CD4-positive, alpha-beta T cell treated with Interleukin-12 subunit alpha and Interleukin-12 subunit beta, for 1 hour (primary cell): ENCODE data around the gene MIS18A.

ENCODE experiments used
- DNase-seq: peaks from one replicate; pipeline ENCODE4 v3.0.0-alpha.2; 2020

Gene MIS18A

DNA sequence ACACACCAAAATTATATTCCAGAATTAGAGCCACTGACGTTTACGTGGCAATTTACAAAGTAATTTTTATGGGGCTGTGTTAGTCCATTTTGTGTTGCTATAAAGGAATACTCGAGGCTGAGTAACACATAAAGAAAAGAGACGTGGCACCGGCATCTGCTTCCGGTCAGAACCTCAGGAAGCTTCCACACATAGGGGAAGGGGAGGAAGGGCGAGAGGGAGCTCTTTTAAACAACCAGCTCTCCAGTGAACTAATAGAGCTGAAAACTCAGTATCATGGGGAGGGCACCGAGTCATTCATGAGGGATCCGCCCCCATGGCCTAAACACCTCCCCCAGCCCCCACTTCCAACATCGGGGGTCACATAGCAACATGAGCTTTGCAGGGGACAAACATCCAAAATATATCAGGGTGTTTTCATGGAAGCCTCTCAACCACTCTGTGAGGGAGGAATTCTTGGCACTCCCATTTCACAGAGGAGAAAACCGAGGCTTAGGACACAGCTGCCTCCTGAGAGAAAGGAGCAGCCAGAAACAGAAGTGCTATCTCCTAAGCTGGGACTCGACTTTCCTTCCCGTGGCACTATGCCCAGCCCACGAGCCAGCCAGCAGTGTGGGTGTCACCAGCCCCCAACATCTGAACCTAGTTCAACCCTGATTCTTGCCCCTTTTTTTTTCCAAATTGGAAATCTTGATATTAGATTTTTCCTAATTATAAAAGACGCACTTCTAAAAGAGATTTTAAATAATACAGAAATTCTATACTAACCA, 29.2 kb downstream of the MIS18A start:
- DNase-seq: no peak

DNA sequence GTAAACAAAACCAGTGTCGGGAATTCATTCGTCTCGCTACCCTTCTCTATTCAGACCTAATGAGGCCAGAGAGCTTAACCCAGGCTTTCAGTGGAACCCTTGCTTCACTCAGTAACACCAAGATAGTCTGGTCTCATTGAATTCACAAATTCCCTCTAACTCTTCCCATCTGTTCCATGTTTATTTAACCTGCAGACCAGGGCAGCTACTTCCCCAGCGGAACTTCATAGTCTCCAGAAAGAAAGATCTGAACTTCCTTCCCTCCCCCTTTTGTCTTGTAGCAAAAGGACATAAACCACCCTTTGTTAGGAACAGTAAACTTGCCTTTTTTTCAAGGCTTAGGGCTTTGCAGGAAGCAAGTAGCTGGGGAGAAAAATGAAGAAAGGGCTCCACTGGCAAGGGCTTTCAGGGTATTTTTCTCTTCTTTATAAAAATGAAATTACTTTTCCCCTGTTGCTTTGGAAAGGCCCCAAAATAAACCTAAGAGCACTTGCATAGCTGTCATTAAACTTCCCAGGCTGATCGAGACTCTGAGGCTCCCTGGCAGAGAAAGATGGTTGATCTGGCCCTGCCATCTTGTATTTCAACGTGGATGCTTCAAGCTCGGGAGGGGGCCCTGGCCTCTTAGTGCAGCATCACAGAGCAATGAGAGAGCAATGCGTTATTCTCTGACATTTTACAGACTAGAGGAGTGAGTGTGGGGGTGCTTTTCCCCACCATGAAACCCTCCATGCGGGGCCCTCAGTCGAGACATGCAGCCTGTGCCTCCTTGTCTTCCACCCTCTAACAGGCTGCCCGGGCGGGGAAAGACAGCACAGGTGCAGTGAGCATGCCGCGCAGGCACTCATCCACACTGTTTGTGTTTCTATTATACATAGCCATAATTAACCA, 30.0 kb downstream of the MIS18A start:
- DNase-seq: no peak

DNA sequence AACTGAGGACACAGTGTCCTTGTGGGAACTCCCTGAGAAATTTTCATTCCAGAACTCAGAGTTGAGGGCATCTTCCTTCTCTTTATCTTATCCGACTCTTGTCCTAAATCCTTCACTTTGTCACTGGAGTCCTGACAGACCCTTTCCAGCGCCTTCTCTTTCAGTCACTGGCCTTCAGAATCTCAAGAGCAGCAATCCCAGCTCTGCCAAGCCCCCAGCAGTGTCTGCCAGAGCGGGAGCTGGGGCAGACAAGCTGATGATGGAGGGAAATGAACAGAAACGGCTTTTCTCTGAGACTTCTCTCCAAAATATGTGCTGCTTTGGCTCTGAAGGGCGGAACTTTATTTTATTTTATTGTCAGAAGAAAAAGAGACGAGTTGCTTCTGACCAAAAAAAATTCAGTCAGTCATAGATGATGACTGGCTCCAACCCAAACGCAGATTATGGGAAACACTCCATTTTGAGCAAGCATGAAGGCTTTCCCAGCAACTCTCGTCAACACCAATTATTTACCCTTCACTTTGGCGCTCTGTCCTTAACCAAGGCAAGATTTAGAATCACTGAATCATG, 32.2 kb downstream of the MIS18A start:
- no peak for DNase-seq

DNA sequence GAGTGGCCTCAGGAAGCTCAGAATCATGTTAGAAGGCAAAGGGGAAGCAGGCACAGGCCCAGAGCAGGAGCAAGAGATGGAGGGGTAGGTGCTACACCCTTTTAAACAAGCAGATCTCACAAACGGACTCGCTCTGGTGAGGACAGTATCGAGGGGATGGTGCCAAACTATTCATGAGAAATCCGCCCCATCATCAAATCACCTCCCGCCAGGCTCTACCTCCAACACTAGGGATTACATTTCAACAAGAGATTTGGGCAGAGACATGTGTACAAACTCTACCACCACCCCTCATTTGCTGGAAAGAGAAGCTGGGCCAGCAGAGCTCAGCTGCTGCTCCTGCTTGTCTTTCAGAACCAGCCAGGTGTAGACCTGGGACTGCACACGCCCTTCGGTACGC, 32.9 kb downstream of the MIS18A start:
- no peak for DNase-seq

DNA sequence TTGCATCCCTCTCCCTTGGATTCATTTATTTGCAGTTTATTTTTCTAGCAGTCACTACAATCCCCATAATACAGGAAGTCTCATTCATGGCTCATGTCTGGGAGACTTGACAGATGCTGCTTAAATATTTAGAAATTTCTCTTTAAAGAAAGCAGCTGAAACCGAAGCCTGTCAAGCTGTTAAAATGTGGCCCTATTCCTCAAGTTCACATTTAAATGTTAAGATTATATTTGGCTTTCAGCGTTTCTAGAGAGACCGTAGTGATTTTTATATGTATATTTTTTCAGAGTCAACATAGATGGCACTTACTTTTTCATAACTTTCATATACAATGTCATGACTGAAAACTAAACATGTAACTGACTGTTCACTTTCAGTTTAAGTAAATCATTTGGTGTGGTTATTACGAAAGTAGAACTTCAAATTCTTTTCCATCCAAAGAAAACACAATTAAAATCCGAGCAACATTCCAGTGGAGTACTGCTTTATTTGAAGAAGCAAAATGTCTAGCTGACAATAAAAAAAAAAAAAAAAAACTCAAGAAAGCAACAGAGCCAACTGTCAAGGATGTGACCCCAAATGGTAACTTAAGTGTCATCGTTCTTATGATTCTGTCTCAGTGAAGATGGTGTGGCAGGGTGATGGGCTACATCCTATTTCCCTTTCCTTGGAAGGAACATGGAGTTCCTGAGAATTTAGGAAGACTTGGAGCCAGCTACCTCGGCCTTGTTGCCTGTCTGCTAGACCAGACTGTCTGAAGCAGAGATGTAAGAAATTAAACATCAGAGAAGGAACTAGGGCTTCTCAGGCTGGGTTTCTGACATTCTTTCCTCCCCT, 37.8 kb downstream of the MIS18A start:
- no peak for DNase-seq

DNA sequence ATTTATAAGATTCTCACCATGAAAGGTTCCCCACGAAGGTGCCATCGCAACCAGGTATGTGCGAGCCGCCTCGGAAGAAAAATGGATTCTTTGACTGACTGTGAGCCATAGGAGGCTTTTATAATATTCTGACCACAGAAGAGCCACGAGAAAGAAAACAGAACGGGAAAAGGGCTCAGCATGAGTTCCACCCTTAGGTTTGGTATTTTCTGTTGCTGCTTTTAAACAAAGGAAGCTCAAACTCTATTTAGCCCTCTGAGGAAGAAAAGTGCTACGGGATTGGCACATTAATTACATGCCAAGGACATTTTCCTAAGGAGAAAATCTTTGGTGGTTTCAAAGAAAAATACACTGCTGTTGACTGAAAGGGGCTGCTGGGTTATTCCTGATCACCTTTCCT, 39.3 kb downstream of the MIS18A start:
- DNase-seq: no peak

DNA sequence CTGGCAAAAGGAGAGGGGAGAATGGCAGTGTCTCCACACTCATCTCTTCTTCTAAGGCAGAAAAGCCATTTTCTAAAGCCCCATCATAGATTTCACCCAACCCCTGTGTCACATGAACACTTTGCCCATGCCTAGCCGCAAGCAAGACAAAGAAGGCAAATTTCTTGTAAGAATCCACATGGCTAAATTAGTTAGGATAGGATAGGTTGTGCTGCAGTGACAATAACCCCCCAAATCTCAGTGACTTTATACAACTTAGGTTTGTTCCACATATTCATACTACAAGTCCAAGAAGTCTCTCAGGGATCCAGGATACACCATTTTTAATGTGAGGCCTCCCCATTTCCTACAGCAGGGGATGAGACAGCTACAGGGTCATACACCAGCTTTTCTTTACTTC, 40.8 kb downstream of the MIS18A start:
- DNase-seq: no peak

DNA sequence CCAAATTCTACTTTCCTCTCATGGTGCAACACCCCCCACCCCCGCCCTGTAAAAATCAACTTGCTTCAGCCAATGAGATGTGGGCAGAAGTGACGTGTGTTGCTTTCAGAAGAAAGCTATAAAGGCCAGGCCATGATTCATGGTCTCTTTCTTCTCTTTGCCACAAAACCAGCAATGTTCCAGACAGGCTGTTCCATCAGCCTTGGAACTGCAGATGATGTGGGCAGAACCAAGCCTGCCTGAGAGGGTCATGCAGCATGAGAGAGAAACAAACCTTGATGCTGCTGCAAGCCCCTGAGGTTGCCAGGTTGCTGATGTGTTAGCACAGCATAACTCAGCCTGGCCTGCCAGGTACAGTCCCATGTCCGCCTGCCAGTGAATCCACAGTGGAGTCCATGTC, 41.8 kb downstream of the MIS18A start:
- DNase-seq: no peak

DNA sequence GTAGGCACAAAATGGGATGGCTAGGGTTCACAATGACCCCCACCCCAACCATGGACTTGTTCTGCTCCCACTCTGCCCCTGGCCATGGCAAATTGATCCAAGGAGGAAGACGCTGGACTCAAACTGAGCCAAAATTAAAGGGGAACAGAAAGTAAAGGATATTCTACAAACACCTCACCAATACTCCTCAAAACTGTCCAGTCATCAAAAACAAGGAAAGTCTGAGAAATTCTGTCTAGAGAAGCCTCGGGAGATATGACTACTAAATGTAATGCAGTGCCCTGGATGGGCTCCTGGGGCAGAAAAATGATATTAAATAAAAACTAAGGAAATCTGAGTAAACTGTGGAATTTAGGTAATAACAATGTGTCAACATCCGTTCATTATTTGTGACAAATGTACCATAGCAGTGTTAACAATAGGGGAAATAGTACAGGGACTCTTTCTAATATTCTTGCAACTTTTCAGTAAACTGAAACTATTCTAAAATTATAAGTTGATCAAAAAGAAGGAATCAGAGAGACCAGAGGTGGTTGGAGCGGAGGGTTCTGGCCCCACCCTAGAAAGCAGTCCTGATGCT, 45.0 kb downstream of the MIS18A start:
- no peak for DNase-seq

DNA sequence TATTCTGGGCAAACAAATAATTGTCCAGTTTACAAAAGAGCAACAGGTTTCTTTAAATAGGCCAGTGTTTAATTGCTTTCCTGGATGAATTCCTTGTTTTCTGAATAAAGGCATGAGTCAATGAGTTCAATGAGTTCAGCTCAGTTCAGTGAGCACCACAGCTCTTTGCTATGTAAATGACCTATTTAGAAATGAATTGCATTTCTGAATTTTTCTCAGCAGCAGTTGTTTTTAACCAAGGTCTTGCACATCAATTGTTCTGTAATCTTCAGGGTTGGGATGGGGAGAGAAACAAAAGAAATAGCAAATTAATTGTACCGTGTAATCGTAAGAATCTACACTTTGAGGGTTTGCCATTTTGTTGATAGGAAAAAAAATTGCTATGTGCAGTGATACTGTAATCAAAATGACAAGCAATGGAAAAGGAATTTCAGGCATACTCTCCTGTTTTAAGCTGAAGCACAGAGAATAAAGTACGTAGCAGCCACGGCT, 45.7 kb downstream of the MIS18A start:
- no peak for DNase-seq

DNA sequence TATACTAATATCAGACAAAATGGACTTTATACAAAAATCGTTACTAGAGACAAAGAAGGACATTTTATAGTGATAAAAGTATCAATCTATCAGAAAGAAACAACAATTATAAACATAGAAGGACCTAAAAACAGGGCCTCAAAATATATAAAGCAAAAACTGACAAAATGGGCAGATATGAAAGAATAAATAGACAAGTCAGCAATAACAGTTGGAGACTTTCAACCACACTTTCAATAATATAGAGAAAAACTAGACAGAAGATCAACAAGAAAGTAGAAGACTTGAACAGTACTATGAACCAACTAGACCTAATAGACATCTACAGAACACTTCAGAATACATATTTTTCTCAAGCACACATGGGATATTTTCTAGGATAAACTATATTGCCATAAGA, 52.4 kb downstream of the MIS18A start:
- no peak for DNase-seq
